ENCODE data around the gene NLK.
"Not testable (repeated sequence)": the region's sequence is repeated elsewhere in the genome, so short reads cannot be mapped to it uniquely, and the experiment has no call there.

Gene NLK

DNA sequence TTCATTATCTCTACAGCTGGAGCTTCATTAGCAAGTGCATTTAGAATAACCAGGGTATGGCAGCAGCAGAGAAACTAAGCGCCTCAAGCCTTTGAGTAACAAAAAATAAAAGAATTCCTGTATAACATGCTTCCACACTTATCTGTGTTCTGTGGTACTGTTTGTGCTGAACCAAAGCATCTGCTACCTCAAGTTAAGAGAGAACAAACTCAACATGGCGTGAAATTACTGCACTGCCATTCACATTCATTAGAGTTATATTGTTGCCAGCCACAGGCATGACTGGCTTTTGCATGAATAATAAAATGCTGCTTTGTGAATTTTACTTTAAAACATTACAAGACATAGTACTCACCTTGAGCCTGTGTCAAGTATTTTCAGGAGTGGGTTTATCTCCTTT lies 76.6 kb downstream of the NLK start:
- no peak for DNase-seq

DNA sequence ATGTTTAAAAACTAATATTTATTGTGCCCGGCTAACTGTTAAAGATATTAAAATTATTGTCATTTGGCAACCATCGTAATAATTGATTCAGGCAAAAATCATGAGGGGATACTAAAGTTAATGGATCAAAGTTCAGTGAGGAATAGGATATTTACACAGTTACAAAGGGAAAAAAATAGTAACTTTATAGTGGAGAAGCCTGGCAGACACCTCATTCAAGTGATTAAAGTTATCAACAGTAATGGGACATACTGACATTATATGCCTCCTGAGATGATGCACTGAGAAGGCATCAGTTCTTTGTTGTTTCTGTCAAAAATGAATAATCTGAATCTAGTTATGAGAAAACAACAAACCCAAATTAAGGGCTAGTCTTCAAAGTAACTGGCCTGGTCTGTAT lies 77.1 kb downstream of the NLK start:
- no peak for DNase-seq

DNA sequence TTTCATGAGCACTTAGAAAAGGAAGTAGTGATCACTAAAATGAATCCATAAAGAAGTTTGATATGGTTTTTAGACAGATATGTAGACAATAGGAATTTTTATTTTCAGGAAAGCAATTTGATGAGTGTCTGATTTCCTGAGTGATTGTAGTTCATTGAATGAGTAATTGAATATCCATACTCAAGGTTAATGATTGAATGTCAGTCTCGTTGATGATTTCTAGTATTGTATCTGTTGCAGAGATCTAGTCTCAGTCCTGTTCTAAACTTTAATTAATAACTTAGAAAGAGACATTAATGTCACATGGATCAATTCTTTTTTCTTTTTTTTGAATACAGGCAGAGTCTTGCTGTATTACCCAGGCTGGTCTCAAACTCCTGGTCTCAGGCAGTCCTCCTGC lies 78.3 kb downstream of the NLK start:
- no peak for DNase-seq

DNA sequence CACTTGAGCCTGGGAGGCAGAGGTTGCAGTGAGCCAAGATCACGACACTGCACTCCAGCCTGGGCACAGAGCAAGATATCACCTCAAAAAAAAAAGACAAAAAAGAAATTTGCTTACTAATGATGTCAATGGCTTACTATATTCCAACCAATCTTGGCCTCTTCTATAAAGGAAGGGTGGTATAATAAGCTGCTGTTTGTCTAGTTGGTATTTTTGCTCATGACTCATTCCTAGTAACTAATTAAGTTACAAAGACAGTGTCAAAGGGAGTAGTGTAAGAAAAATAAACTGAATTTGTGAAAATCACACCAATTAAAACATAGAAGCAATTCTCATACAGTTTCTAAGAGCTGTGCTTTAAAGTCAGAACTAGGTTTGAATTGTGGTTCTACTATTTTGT lies 82.5 kb downstream of the NLK start:
- no peak for DNase-seq

DNA sequence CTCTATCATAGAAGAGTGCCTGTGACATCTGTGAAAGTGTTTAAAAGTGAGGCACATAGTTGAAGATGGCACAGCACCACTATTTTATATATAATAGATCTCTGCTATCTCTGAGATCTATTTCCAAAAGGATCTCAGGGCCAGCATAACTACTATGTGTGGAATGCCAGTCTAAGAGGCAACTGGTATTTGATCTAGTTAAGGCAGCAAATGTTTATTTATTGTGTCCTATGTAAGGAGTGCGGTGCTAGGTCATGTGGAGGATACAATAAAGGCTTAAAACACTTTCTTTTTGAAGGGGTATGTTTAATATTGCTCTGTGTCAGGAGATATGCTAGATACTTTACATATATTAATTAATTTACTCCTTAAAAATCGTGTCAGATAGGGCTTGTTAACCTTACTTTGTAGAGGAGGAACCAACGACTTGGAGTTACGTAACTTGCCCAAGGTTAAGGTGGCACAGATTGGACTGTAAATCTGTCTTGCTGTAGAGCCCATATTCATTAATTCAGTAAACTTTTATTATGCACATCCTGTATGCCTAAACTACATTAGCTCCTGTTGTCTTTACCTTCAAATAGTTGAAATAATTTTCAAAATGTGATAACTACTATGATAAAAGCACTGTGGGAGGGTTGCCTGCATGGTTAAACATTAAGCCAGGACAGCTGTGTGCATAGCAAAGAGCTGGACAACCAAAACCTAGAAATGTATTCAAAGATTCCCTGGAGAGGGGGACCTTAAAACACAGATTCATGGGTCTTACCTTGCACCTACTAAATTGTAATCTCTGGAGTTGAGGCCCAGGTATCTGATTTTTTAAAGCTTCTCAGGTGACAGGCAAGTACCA lies 83.3 kb downstream of the NLK start:
- DNase-seq = no peak

DNA sequence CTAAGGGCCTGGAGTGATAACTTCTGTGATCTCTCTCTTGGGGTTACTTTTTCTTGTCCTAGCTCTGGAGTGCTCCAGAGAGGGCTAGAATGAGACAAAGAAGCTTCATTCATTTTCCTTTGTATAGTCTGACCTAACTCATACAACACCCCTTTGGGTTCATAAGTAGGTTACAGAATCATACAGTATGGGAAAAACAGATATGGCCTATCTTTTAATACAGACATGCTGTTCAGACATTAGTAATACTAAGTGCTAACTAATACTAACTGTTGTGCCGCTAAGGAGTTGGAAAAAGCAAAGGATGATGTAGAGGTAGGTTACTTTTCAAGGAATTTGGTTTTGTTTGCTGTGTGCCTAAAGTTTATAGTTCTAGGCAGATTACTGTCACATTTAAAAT lies 84.7 kb downstream of the NLK start:
- DNase-seq = no peak

DNA sequence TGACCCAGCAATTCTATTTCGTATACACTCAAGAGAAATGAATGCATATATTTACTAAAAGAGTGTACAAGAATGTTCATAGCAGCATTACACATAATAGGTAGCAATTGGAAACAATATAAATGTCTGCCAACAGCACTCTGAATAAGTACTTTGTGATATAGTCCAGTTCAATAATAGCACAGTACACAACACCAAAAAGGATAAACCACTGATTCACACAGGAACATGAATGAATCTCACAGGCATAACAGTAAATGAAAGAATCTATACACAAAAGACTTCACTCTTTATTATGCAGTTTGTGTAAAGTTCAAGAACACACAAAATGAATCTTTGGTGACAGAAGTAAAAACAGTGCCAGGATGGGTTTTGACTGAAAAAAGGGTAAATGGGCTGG lies 86.3 kb downstream of the NLK start:
- DNase-seq = no peak

DNA sequence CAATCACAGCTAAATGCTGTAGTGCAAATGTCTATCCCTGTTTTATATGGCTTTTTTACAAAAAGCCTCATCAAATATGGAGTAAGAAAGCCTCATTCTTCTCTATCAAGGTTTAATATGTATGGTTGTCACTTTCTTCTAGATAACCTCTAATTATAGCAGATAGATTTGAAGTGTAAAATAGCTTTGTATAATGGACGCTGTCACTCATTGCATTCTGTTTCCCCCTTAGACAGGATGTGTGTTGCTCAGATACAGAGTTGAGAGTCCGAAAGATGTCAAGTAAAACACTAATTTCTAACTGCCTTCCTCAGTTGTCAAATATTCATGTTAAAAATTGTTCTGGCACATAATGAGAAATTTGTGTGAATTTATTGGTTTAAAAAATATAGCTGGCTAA lies 88.0 kb downstream of the NLK start:
- DNase-seq = no peak

DNA sequence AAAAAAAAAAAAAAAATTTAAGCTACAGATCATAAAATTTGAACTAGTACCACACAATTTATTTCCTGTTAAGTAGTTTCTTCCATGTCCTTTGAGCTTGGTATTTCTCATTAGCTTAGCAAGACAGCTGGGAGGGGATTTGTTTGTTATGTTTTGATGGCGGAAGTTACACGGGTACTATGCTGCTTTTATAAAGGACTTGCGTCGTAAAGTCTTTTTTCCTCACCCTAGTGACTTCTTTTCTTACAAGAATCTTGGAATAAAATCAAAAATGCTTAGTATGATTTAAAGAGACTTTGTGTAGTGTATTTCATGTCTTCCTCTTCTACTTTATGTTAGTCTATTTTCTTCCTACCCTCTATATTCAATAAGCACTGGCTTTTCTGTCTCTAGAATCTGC lies 89.1 kb downstream of the NLK start:
- no peak for DNase-seq

DNA sequence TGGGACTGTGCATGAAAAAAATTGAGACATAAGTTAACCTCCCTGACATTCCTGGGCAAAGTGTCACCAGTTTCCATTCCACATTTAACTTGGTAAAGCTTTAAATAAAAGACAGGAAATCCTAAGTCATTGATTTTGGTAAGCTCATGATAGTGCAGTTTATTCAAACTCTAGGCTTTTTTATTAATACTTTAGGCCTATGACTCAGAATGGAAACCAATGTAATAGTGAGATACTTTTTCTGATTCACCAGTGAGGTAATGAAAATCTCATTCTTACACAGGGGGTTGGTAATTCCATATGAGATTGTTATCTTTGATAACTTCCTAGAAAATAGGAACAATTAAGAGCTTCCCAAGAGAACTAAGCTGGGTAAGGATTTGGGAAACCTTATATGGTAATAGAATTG lies 91.1 kb downstream of the NLK start:
- no peak for DNase-seq

DNA sequence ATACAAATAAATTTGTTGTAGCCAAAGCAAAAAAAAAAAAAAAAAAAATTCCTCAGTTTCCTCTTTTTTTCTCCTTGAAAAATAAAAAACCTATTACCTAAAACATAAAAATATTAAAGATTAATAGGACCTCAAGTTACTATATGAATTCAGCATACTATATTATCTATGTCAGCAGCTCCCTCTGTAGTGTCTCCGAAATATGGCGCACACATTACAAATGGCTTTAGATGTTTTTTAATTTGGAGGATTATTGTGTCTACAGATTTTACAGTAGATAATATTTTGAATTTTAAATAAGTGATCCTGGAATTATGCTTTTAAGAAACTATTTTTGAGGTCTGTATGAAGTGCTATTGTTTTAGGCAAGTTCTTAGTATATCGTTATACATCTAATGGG lies 94.4 kb downstream of the NLK start:
- DNase-seq = no peak

DNA sequence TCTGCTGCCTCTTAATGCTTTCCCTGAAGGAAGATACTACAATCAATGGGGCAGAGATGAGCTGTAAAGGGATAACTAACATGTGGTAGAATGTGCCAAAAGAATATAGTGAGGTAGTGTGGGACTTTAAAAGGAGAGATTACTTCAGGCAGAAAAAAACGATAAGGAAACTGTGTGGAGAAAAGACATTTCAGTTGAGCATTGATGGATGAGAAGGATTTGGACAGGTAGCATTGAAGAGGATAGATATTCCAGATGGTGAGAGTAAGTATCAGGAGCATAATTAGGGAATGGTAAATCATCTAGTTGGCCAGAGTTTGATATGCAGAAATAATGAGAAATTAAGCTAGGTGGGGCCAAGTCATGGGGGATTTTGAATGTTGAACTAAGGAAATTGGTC lies 97.3 kb downstream of the NLK start:
- no peak for DNase-seq

DNA sequence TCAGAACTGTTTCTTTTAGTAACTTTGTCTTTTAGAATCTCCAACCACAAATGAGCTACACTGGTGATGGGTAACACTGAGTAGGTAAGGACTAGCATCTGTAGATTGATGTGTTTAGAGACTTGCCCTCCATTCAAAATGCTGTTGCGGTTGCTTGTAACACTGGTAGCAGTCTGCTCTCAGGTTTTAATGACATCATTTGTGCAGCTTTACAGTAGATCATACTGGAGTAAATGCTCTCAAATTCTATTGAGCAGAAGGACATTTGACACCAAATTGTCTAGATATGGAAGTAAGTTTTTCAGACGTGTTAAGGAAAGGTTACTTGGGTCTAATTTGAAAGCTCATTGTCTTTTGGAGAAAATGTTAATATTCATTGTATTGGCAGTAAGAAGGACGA lies 98.8 kb downstream of the NLK start:
- DNase-seq = no peak

DNA sequence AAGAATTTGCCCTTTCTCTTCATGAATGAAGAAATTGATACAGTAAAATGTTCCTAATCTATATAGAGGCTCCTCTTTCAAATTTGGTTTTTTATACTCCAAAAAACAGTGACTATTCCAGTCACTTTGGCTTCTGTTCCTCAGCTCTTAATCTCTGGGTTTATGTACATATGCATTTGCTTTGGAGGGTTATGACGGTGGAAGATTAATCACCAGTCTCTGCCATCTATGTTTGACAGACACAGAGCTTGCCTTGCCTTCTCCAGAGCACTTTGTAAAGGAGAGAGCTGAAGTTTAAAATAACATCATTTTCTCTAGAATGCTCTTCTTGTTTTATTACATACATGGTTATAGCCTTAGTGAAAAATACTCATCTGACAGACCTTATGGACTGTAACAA lies 99.3 kb downstream of the NLK start:
- no peak for DNase-seq

DNA sequence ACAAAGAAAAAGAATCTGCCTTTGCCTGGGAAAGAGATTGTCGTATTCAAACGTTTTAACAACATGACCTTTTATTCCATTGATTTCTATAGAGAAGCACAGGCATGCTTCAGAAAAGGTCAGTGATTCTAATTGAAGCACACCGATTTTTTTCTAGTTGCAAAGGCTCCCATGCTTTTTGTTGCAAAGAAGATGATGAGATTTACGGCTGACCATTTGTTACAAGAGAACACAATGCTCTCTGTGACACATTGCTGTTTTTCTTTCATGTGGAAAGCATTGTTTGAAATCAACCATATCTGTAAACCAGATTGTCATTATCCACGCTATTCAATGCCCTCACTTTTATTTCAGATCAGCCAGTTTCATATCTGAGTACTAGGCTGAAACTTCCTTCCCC lies 99.8 kb downstream of the NLK start:
- DNase-seq = no peak

DNA sequence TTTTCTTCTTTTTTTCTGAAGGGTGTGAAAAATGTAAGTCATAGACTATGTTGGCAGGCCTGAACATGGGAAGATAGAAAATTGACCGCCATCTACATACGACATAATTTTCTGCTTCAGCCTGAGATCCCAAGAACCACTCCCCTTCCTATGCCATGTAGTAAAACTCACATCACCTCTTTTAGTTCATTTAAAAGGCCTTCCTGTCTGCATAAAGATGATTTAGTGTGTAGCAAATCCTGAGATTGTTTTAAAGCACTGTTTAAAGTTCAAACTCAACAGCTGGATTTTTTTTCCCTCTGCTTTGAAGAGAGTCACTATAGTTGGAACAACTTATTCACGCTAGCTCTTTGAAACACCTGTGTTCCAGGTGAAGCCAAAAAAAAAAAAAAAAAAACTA lies 101.5 kb downstream of the NLK start:
- no peak for DNase-seq

DNA sequence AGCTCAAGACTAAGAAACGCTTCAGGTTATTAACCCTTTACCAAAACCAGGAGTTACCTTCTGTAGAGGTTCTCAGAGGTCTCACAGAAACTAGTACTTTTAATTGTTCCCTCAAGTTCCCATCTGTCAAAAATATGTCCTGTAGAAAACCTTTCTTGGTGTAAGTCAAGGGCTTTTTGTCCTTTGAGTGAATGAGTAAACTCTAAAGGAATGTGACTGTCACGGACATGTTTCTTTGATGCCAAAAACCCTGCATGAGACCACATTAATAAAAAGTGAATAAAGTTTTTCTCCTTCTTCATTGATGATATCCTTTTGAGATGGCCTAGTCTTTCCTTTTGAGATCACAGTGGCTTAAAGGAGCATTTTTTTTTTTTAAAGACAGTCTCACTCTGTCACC lies 102.9 kb downstream of the NLK start:
- DNase-seq = no peak

DNA sequence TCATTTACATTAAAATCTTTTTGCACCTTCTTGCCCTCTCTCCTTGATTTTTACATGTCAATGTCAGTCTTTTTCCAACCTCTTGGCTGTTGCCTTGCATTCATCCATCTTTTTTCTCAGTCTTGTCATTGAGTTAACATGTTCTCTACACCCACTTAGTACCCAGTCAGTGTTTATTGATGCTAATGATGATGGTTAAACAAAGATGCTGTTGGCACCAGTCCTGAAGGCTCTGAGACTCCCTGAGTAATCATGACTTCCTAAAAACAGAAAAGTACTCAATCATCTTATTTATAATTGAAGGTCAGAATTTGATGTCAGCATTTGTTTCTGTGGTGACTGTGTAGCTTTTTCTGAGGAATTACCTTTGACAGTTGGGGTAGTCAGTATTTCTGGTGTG lies 104.5 kb downstream of the NLK start:
- no peak for DNase-seq

DNA sequence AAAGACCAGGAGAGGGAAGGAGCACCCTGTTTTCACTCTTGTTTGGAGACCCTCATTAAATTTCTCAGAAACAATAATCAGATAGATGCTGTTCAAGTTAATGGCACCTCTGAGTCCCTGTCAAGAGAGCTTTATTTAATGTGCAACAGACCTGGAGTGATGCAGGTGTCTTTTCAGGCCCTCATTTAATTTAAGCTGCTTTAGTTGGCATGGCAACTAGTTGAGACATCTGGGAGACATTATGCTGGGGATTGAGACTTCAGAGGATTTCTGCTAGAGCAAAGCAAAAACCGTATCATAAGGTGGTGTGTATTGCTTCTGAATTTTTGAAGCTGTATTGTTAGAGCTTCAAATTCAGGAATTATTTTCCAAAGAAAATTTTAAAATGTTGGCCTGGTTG lies 108.5 kb downstream of the NLK start:
- no peak for DNase-seq

DNA sequence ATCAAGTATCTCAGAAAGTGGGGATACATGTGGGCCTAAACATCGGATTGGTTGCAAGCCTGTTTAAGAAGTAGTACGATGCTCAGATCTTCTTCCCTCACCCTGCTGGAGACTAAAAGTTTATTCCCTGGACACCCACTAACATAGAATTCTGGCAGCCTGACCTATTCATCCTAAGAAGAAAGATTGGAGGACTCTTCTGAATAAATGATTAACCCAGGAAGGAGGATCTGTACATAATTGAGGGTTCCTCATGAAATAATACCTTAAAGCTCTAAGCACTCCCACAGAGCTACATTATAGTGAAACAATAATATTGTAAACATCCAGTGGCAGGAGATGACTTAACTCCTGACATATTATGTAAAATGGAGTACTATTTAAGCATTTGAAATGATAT lies 111.7 kb downstream of the NLK start:
- no peak for DNase-seq

DNA sequence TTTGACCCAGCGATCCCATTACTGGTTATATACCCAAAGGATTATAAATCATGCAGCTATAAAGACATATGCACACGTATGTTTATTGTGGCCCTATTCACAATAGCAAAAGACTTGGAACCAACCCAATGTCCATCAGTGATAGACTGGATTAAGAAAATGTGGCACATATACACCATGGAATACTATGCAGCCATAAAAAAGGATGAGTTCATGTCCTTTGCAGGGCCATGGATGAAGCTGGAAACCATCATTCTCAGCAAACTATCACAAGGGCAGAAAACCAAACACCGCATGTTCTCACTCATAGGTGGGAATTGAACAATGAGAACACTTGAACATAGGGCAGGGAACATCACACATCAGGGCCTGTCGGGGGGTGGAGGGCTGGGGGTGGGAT lies 112.9 kb downstream of the NLK start:
- DNase-seq = not testable (repeated sequence)

DNA sequence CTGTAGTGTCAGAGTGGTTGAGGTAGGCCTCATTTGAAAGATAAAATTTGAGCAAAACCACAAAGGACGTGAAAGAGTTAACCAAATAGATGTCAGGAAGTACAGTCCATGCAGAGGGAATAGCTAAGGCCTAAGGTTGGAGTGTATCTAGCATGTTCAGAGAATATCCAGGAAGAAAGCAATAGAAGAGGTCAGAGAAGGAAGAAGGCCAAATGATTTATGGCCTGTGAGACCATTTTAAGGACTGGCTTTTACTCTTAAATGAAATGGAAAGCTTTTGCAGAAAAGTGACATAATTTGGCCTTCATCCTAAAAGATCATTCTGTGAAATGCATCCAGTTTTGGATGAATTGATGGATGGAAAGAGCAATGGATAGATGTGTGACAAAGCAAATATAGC lies 116.5 kb downstream of the NLK start:
- no peak for DNase-seq

DNA sequence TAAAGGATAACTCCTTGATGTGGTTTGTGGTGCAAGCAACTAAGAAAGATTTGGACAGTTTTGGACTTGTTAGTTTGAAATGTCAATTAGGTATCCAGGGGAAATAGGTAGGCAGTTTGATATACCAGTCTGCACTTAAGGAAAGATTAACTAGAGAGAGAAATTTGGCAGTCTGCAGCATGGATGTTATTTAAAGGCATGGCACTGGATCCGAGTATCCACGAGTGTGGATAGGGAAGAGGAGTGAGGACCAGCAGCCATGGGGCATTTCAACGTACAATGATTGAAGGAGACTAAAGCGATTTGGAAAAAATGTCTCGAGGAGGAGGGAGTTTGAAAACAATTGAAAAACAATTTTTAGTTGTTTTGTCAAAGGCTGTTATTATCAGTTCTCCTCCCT lies 117.4 kb downstream of the NLK start:
- no peak for DNase-seq

DNA sequence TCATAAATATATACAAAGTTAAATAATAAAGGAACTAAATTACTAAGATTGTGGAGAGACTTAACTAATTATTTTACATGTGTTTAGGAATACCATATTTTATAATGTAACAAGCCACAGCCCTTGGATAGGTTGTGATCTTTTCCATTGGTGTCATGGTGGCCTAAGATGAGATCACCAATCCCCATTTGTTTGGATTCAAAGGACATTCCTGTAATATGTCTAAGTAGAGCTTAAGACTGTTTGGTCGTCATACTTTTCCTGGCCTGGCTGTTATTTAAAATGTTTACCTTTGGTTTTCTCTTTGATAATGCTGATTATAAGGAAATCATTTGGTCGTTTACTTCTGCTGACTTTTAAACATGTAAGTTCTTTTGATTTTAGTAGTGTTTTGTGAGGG lies 118.1 kb downstream of the NLK start:
- no peak for DNase-seq

DNA sequence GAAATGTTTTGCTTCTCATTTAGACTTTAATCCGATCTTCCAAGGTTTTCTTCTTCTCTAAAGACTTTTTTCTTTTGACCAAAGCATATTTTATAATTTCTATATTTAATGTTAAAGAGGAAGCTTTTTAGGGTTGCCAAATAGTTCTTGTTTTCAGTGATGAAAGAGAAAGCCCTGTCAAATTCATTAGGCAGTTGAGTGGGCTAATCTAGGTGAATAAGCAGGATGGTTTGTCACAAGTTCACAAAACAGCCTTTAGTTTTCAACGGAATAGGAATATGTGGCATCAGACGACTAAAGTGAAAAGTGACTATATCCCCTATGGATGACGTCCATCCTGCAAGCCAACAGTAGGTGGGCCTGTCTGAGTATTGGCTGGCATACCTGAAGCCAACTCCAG lies 118.8 kb downstream of the NLK start:
- no peak for DNase-seq

DNA sequence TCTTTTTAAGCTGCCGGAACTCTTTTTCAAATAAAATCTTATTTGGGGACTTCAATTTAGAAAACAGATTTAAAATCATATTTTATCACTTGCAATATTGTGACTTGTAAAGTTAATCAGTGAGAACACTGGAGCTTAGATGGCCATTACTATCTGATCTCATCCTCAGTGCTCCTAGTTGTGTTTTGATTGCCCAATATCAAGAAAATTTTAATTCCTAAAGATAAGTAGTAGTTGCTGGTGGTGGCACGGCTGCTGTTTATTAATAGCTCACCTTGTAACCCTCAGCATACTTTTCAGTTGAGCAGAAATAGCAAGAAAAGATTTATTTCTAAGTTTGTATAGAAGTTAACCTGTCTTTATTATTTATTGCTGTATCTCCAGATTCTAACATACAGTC lies 124.0 kb downstream of the NLK start:
- no peak for DNase-seq

Measured in stimulated activated CD4-positive, alpha-beta T cell treated with anti-CD3 and anti-CD28 coated beads, Interleukin-2, amount 100 ng/mL, for 48 hours (primary cell).